ENCODE measurements around the gene CYP4F11.
"Not testable (repeated sequence)": the region's sequence is repeated elsewhere in the genome, so short reads cannot be mapped to it uniquely, and the experiment has no call there.

The CYP4F11 gene, protein sequence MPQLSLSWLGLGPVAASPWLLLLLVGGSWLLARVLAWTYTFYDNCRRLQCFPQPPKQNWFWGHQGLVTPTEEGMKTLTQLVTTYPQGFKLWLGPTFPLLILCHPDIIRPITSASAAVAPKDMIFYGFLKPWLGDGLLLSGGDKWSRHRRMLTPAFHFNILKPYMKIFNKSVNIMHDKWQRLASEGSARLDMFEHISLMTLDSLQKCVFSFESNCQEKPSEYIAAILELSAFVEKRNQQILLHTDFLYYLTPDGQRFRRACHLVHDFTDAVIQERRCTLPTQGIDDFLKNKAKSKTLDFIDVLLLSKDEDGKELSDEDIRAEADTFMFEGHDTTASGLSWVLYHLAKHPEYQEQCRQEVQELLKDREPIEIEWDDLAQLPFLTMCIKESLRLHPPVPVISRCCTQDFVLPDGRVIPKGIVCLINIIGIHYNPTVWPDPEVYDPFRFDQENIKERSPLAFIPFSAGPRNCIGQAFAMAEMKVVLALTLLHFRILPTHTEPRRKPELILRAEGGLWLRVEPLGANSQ

DNA sequence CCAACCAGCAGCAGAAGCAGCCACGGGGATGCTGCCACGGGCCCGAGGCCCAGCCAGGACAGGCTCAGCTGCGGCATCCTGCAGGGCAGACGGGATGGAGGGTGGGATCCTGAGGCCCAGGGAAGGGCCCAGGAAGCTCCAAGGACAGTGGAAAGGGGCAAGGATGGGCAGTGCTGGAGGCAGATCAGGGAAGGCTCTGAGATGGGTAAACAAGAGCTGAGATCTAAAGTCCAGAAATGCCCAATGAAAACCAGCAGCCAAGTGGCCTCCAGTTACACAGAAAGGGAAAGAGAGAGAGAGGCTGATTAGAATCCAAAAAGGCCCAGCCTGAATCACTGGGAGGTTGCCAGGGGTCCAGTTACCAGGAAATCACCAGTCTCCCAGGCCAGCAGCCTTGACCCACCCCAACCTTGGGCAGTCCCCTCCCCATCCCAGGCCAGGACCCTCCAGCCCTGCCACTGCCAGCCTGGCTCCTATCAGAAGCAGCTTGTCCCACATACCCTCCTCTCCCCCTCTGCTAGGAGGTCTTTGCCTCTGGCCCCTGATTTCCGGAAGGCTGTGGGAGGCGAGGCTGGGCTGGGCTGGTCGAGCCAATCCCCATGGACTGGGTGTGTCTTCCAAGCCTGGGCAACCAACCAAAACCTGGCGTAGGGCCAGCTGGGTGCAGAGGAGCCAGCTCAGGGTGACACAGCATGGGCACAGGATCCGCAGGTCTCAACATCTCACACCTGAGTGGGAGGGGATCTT, at the start of gene CYP4F11:
TSS of gene CYP4F11 (minus strand) at position 198 of the 747 bp plus-strand sequence. CDS start at position 77, 121 bp downstream.
- CTCF ChIA-PET, result no interaction called here
- DNase-seq (ENCODE audit: extremely low spot score), result no peak
- POLR2A ChIA-PET, result no interaction called here
- TF ChIP-seq ZNF384 (IDR thresholded peaks at IDR 0.05) (no peak), SUZ12 (IDR thresholded peaks at IDR 0.05) (no peak), LEF1 (IDR thresholded peaks at IDR 0.05; ENCODE audit: borderline replicate concordance) (no peak), FOXA1 (IDR thresholded peaks at IDR 0.05) (no peak), CTBP1 (IDR thresholded peaks at IDR 0.05; ENCODE audit: borderline replicate concordance) (no peak), BHLHE40 (IDR thresholded peaks at IDR 0.05; ENCODE audit: borderline replicate concordance) (no peak), L3MBTL2 (conservative IDR thresholded peaks at IDR 0.05) (no peak), FOXM1 (IDR thresholded peaks at IDR 0.05; ENCODE audit: borderline replicate concordance) (no peak), ARNT (IDR thresholded peaks at IDR 0.05) (no peak), TARDBP (IDR thresholded peaks at IDR 0.05) (no peak), NFRKB (IDR thresholded peaks at IDR 0.05) (no peak), HDGF (IDR thresholded peaks at IDR 0.05; ENCODE audit: borderline replicate concordance) (no peak), SP1 (IDR thresholded peaks at IDR 0.05) (no peak), ELF4 (IDR thresholded peaks at IDR 0.05) (no peak), FOXK2 (IDR thresholded peaks at IDR 0.05) (no peak)
- TF ChIP-seq, protein P1, sequence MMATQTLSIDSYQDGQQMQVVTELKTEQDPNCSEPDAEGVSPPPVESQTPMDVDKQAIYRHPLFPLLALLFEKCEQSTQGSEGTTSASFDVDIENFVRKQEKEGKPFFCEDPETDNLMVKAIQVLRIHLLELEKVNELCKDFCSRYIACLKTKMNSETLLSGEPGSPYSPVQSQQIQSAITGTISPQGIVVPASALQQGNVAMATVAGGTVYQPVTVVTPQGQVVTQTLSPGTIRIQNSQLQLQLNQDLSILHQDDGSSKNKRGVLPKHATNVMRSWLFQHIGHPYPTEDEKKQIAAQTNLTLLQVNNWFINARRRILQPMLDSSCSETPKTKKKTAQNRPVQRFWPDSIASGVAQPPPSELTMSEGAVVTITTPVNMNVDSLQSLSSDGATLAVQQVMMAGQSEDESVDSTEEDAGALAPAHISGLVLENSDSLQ (IDR thresholded peaks at IDR 0.05), result no peak

DNA sequence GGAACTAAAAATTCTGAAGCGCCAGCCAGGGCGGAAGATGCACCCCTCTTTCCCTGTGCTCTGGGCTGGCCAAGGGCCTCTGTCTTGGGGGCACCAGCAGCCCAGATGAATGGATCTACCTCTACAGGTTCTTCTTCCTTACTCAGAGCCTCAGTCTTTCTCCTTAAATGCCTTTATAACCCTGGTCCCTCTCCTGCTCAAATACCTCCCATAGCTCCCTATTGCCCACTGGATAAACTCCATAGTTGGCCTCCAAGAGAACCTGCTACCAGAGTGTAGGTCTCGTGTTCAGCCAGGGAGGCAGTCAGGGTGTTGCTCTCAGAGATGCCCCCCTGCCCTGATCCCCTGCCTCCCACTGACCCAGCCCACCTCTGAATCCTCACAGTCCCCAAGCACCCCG, 45.0 kb upstream of the CYP4F11 start:
- ChIA-PET CTCF (no interaction called here), POLR2A (no interaction called here)
- no peak for TF ChIP-seq BHLHE40 (IDR thresholded peaks at IDR 0.05; ENCODE audit: borderline replicate concordance)
- no peak for TF ChIP-seq LEF1 (IDR thresholded peaks at IDR 0.05; ENCODE audit: borderline replicate concordance)
- no peak for TF ChIP-seq SP1 (IDR thresholded peaks at IDR 0.05)
- no peak for TF ChIP-seq ZNF384 (IDR thresholded peaks at IDR 0.05)
- no peak for TF ChIP-seq FOXA1 (IDR thresholded peaks at IDR 0.05)
- TF ChIP-seq L3MBTL2 (conservative IDR thresholded peaks at IDR 0.05), result no peak
- no peak for TF ChIP-seq NFRKB (IDR thresholded peaks at IDR 0.05)
- no peak for TF ChIP-seq ELF4 (IDR thresholded peaks at IDR 0.05)
- TF ChIP-seq HDGF (IDR thresholded peaks at IDR 0.05; ENCODE audit: borderline replicate concordance), result no peak
- TF ChIP-seq CTBP1 (IDR thresholded peaks at IDR 0.05; ENCODE audit: borderline replicate concordance), result no peak
- no peak for TF ChIP-seq FOXK2 (IDR thresholded peaks at IDR 0.05)
- TF ChIP-seq, protein P1 (IDR thresholded peaks at IDR 0.05), result no peak
- no peak for TF ChIP-seq SUZ12 (IDR thresholded peaks at IDR 0.05)
- no peak for DNase-seq (ENCODE audit: extremely low spot score)

DNA sequence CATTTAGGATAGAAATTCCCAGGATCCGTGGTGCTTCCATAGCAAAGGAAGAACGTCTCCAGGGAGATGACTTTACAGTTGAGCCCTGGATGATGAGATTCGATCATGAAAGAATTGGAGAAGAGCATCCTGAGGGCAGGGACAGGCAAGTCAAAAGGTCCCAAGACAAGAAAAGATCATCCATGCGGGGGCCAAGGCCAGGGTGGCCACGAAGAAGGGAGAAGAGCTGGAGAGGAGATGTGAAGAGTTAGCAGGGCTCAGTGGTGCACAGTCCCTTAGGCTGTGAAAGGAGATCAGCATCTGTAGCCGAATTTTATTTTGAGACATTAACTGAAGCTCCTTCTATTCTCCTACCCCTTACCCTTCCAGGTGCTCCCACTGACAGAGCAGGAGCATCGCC, 43.4 kb upstream of the CYP4F11 start:
- no peak for DNase-seq (ENCODE audit: extremely low spot score)
- ChIA-PET POLR2A (no interaction called here), CTCF (no interaction called here)
- TF ChIP-seq FOXM1 (IDR thresholded peaks at IDR 0.05; ENCODE audit: borderline replicate concordance) (no peak), SP1 (IDR thresholded peaks at IDR 0.05) (no peak), FOXA1 (IDR thresholded peaks at IDR 0.05) (no peak), SUZ12 (IDR thresholded peaks at IDR 0.05) (no peak)

DNA sequence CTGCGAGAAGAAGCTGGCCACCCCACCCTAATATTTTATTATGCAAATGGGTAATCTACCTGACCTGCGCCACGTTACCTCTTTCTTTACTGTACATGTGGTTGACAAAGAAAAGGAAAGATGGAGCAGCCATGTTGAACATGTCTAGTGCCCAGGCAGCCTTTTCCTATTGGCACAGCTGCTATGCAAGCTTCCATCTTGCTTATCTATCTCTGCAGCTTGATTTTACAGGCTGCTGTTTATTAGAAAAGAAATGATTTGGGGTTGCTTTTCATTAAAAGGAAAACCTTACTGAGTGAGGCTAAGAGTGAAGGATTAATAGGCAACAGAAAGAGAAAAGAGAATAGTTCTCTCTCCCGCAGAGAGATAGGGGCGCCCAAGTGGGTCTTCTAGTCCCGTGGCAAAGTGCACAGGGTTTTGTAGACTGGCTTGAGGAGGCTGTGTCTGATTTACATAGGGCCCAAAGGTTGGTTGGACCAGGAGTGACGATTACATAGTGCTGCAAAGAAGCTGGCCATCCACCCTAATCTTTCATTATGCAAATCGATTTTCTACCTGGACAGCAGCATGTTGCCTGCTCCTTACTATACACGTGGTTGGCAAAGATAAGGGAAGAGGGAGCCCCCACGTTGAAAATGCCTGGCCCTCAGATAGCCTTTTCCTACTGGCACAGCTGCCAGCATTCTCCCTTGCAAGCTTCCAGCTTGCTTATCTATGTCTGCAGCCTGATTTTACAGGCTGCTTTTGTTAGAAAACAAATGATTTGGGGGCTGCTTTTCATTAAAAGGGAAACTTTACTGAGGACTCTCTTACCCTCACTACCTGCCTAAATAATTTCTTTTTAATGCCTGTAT, 42.7 kb upstream of the CYP4F11 start:
- POLR2A ChIA-PET, result no interaction called here
- no peak for TF ChIP-seq ELF4 (IDR thresholded peaks at IDR 0.05)
- TF ChIP-seq L3MBTL2 (conservative IDR thresholded peaks at IDR 0.05), result no peak
- TF ChIP-seq CTBP1 (IDR thresholded peaks at IDR 0.05; ENCODE audit: borderline replicate concordance), result no peak
- no peak for TF ChIP-seq FOXA1 (IDR thresholded peaks at IDR 0.05)
- TF ChIP-seq, protein P1 (IDR thresholded peaks at IDR 0.05), result no peak
- no peak for TF ChIP-seq FOXK2 (IDR thresholded peaks at IDR 0.05)
- no peak for TF ChIP-seq TARDBP (IDR thresholded peaks at IDR 0.05)
- no peak for TF ChIP-seq SUZ12 (IDR thresholded peaks at IDR 0.05)
- TF ChIP-seq LEF1 (IDR thresholded peaks at IDR 0.05; ENCODE audit: borderline replicate concordance), result no peak
- no peak for TF ChIP-seq NFRKB (IDR thresholded peaks at IDR 0.05)
- no peak for TF ChIP-seq HDGF (IDR thresholded peaks at IDR 0.05; ENCODE audit: borderline replicate concordance)
- TF ChIP-seq SP1 (IDR thresholded peaks at IDR 0.05), result no peak
- TF ChIP-seq ZNF384 (IDR thresholded peaks at IDR 0.05), result no peak
- TF ChIP-seq FOXM1 (IDR thresholded peaks at IDR 0.05; ENCODE audit: borderline replicate concordance), result no peak
- no peak for TF ChIP-seq BHLHE40 (IDR thresholded peaks at IDR 0.05; ENCODE audit: borderline replicate concordance)
- no peak for TF ChIP-seq ARNT (IDR thresholded peaks at IDR 0.05)
- CTCF ChIA-PET, result no interaction called here
- no peak for DNase-seq (ENCODE audit: extremely low spot score)

DNA sequence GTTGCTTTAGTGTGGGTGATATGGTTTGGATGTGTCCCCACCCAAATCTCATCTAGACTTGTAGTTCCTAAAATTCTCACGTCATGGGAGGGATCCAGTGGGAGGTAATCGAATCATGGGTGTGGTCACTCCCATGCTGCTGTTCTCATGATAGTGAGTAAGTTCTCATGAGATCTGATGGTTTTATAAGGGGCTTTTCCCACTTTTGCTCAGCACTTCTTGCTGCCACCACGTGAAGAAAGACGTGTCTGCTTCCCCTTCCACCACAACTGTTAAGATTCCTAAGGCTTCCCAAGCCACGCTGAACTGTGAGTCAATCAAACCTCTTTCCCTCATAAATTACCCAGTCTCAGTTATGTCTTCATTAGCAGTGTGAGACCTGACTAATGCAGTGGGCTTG, 40.5 kb upstream of the CYP4F11 start:
- ChIA-PET POLR2A (no interaction called here), CTCF (no interaction called here)
- TF ChIP-seq ZNF384 (IDR thresholded peaks at IDR 0.05), result no peak
- no peak for TF ChIP-seq TARDBP (IDR thresholded peaks at IDR 0.05)
- TF ChIP-seq FOXM1 (IDR thresholded peaks at IDR 0.05; ENCODE audit: borderline replicate concordance), result no peak
- no peak for TF ChIP-seq BHLHE40 (IDR thresholded peaks at IDR 0.05; ENCODE audit: borderline replicate concordance)
- TF ChIP-seq ELF4 (IDR thresholded peaks at IDR 0.05), result no peak
- TF ChIP-seq ARNT (IDR thresholded peaks at IDR 0.05), result no peak
- TF ChIP-seq FOXA1 (IDR thresholded peaks at IDR 0.05), result no peak
- no peak for TF ChIP-seq L3MBTL2 (conservative IDR thresholded peaks at IDR 0.05)
- TF ChIP-seq LEF1 (IDR thresholded peaks at IDR 0.05; ENCODE audit: borderline replicate concordance), result no peak
- no peak for TF ChIP-seq SP1 (IDR thresholded peaks at IDR 0.05)
- TF ChIP-seq HDGF (IDR thresholded peaks at IDR 0.05; ENCODE audit: borderline replicate concordance), result no peak
- TF ChIP-seq CTBP1 (IDR thresholded peaks at IDR 0.05; ENCODE audit: borderline replicate concordance), result no peak
- TF ChIP-seq SUZ12 (IDR thresholded peaks at IDR 0.05), result no peak
- TF ChIP-seq FOXK2 (IDR thresholded peaks at IDR 0.05), result no peak
- DNase-seq (ENCODE audit: extremely low spot score), result no peak

DNA sequence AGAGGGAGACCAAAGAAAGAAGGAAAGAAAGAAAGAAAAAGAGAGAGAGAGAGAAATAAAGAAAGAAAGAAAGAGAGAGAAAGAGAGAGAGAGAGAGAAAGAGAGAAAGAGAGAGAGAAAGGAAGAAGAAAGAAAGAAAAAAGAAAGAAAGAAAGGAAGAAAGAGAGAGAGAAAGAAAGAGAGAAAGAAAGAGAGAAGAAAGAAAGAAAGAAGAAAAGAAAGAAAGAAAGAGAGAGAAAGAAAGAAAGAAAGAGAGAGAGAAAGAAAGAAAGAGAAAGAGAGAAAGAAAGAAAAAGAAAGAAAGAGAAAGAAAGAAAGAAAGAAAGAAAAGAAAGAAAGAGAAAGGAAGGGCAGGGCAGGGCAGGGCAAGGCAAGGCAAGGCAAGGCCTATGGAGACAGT, 37.7 kb upstream of the CYP4F11 start:
- POLR2A ChIA-PET; DNase-seq (ENCODE audit: extremely low spot score); CTCF ChIA-PET: not testable (repeated sequence)

Data from HEK293T (cell line).